Lower leg skin (tissue), 3 donors: ENCODE results near the gene MAP3K5.

ENCODE experiments used
- POLR2A ChIP-seq, 2 donors: fragments of 450-650 bp; IDR thresholded peaks; one replicate each; pipeline ENCODE4 v1.6.1; 2016 to 2017; ENCODE audit warnings: antibody characterized with exemption in 2 of 2, mild to moderate bottlenecking in 1 of 2, moderate library complexity in 1 of 2
- TF ChIP-seq, protein P1 (sequence below), 3 donors: fragments of 450-650 bp; IDR thresholded peaks; one replicate each; pipeline ENCODE4 v1.5.1; 2016; ENCODE audit warnings: antibody characterized with exemption in 3 of 3, mild to moderate bottlenecking in 3 of 3, moderate library complexity in 2 of 3

DNA sequence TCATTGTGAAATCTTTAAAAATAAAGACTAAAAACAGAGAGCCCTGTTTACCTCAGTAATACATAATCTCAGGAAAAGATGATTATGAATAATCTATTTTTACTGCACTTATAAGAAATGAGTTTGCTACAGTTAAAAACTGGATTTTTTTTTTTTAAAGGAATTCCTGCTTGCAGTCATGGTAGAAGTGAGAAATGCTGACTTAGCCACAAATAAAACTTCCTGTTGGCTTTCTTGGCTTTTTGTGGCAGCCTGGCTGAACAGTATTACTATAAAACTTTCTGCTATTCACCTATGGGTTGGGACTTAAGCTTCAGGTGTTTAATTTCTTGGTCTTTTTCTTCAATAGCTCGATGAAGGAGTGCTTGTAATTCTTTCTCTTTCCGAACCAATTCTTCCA lies 230.1 kb downstream of the MAP3K5 start:
- TF ChIP-seq, protein P1, sequence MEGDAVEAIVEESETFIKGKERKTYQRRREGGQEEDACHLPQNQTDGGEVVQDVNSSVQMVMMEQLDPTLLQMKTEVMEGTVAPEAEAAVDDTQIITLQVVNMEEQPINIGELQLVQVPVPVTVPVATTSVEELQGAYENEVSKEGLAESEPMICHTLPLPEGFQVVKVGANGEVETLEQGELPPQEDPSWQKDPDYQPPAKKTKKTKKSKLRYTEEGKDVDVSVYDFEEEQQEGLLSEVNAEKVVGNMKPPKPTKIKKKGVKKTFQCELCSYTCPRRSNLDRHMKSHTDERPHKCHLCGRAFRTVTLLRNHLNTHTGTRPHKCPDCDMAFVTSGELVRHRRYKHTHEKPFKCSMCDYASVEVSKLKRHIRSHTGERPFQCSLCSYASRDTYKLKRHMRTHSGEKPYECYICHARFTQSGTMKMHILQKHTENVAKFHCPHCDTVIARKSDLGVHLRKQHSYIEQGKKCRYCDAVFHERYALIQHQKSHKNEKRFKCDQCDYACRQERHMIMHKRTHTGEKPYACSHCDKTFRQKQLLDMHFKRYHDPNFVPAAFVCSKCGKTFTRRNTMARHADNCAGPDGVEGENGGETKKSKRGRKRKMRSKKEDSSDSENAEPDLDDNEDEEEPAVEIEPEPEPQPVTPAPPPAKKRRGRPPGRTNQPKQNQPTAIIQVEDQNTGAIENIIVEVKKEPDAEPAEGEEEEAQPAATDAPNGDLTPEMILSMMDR (IDR thresholded peaks at IDR 0.05): no peak
- no peak for TF ChIP-seq POLR2A (IDR thresholded peaks at IDR 0.05)
